ENCODE measurements around the gene PUS3. TPM values are rescaled to one million over a fixed set of nuclear protein-coding genes. Genes with fewer than 3 reads are reported as not detected.
A peak's percentile ranks its signal among the peaks of the same experiment; 100 is the strongest.

The PUS3 gene
- total RNA-seq, 1 experiment from 2014 or later = 11.9 TPM

- no peaks in the 10 kb centered on the region for H3K36me3 ChIP-seq (ENCODE audit: control insufficient read depth in 1 of 2, insufficient read depth in 2 of 2, low read length in 2 of 2)
- H3K9me3 ChIP-seq (ENCODE audit: control insufficient read depth in 1 of 2, insufficient read depth in 1 of 2, low read depth in 1 of 2, low read length in 2 of 2) = no peaks in the 10 kb centered on the region
- H3K79me2 ChIP-seq (ENCODE audit: insufficient read depth, low read length) = no peaks in the 10 kb centered on the region
- DNase-seq (ENCODE audit: low read depth, low spot score) (peak; percentile 22), ATAC-seq (peak; percentile 97)
- H3K9ac ChIP-seq (ENCODE audit: low read length) = no peak overlapping the region
- peak overlapping the region; percentile 52 for H2AFZ ChIP-seq (ENCODE audit: low read depth, low read length, poor library complexity, severe bottlenecking)
- POLR2A ChIA-PET = no interaction called here
- no peaks in the 10 kb centered on the region for H3K27me3 ChIP-seq (ENCODE audit: insufficient read depth, low read length)
- CTCF ChIA-PET = interaction anchor here (0.7 to 1.9 kb wide), 3 partner anchors 10 to 253 kb away, joined by 3 to 19 read pairs (median 3); no protein-coding TSS in a partner anchor
- H3K4me3 ChIP-seq (replicated peaks in 1 of 2; ENCODE audit: low read depth in 1 of 2, low read length in 2 of 2) = no peak overlapping the region
- H3K9me2 ChIP-seq (ENCODE audit: insufficient read depth) = no peaks in the 10 kb centered on the region
- no TSS peak for BruUV-seq (replicated peaks)
- no peaks in the 10 kb centered on the region for H4K20me1 ChIP-seq (ENCODE audit: insufficient read depth)
- intact Hi-C loops (cut with micrococcal nuclease) = loop anchor here (1.0 to 5.0 kb wide), 2 partner anchors 120 to 252 kb away; partner anchors contain the start of gene CDON
- peaks cover 7 to 22% of the 10 kb centered on the region in 2 experiments for H3K4me1 ChIP-seq (ENCODE audit: control insufficient read depth in 1 of 2, insufficient read depth in 2 of 2, low read length in 2 of 2)
- H3K27ac ChIP-seq (ENCODE audit: low read depth, low read length) = no peak overlapping the region
- peak overlapping the region; percentile 10; the same call in 1 of the 2 replicates for H3K4me2 ChIP-seq (ENCODE audit: low read length)
- TF ChIP-seq CTCF (IDR thresholded peaks at IDR 0.05 in 2 of 3, conservative IDR thresholded peaks at IDR 0.05 in 1 of 3; ENCODE audit: borderline replicate concordance in 1 of 3, insufficient read depth in 1 of 3, low read depth in 2 of 3, low read length in 2 of 3) (peak; percentile 64 to 96 (median 87)), RAD21 (IDR thresholded peaks at IDR 0.05; ENCODE audit: low read depth) (peak; percentile 70), YY1 (IDR thresholded peaks at IDR 0.05; ENCODE audit: extremely low read depth, insufficient replicate concordance, low read depth, low read length) (peak; percentile 15), ZBTB33 (IDR thresholded peaks at IDR 0.05; ENCODE audit: extremely low read depth, insufficient replicate concordance, low read length) (no peak), ELF1 (IDR thresholded peaks at IDR 0.05; ENCODE audit: borderline replicate concordance, low read depth) (no peak), ATF3 (IDR thresholded peaks at IDR 0.05) (no peak), SIN3A (IDR thresholded peaks at IDR 0.05; ENCODE audit: low read depth) (no peak), EZH2 (IDR thresholded peaks at IDR 0.05) (no peak)
- RAD21 ChIA-PET (ENCODE audit: low non-redundant PET in 1 of 2, low total read pairs in 2 of 2, uncharacterized antibody in 2 of 2, unreplicated experiment in 2 of 2) = interaction anchor here in 1 of 2 experiments (1.0 kb wide), 1 partner anchor 252 kb away, joined by 6 read pairs; no protein-coding TSS in a partner anchor
These were observed 38.9 kb upstream of the PUS3 start for GRCh38 chr11:125941619-125942611.

Data from HCT116 (cell line).